Epithelial cell of proximal tubule (primary cell): ENCODE measurements around the gene PROX1. TPM values are rescaled to one million over a fixed set of nuclear protein-coding genes. Genes with fewer than 3 reads are reported as not detected.
"Not testable (repeated sequence)": the region's sequence is repeated elsewhere in the genome, so short reads cannot be mapped to it uniquely, and the experiment has no call there.

Source experiments
- DNase-seq: peaks from one replicate; pipeline ENCODE4 v3.0.0-alpha.2; 2011; ENCODE audit warnings: low read depth
- H3K4me3 ChIP-seq: 2 replicates; pipeline ENCODE4 v1.5.1; 2011; ENCODE audit warnings: low read depth, mild to moderate bottlenecking, low read length
- total RNA-seq: library from RNA; depleted of rRNA; stranded (reverse); fragments of >200 nt; gene quantifications from 2 replicates; pipeline ENCODE4 v1.2.3, GENCODE V29; 2015
- TF ChIP-seq, protein P1 (sequence below): conservative IDR thresholded peaks from 2 replicates; pipeline ENCODE4 v1.5.1; 2012; ENCODE audit warnings: low read depth, mild to moderate bottlenecking, low read length

Gene PROX1
- total RNA-seq, 1 donor from 2014 or later: 0.06 TPM

DNA sequence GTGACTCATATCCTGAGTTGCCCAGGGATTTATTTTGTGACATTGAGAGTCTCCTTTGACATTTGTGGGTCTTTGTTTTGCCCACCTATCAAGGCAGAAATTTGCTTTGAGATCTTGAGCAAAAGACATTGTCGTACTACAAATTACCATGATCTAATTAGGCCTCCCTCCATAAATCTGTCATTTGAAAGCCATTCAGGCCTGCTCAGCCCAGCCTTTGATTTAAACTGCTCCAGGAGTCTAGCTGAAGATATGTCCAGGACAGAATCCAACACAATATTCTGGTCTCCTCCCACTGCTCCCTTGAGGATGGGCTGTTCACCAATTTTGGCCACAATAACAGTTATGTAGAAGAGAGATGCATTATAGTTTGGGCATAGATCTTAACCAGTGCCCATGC is 86.7 kb downstream of the PROX1 start:
- DNase-seq: no peak
- TF ChIP-seq, protein P1, sequence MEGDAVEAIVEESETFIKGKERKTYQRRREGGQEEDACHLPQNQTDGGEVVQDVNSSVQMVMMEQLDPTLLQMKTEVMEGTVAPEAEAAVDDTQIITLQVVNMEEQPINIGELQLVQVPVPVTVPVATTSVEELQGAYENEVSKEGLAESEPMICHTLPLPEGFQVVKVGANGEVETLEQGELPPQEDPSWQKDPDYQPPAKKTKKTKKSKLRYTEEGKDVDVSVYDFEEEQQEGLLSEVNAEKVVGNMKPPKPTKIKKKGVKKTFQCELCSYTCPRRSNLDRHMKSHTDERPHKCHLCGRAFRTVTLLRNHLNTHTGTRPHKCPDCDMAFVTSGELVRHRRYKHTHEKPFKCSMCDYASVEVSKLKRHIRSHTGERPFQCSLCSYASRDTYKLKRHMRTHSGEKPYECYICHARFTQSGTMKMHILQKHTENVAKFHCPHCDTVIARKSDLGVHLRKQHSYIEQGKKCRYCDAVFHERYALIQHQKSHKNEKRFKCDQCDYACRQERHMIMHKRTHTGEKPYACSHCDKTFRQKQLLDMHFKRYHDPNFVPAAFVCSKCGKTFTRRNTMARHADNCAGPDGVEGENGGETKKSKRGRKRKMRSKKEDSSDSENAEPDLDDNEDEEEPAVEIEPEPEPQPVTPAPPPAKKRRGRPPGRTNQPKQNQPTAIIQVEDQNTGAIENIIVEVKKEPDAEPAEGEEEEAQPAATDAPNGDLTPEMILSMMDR: no peak
- H3K4me3 ChIP-seq: no peak overlapping the region

DNA sequence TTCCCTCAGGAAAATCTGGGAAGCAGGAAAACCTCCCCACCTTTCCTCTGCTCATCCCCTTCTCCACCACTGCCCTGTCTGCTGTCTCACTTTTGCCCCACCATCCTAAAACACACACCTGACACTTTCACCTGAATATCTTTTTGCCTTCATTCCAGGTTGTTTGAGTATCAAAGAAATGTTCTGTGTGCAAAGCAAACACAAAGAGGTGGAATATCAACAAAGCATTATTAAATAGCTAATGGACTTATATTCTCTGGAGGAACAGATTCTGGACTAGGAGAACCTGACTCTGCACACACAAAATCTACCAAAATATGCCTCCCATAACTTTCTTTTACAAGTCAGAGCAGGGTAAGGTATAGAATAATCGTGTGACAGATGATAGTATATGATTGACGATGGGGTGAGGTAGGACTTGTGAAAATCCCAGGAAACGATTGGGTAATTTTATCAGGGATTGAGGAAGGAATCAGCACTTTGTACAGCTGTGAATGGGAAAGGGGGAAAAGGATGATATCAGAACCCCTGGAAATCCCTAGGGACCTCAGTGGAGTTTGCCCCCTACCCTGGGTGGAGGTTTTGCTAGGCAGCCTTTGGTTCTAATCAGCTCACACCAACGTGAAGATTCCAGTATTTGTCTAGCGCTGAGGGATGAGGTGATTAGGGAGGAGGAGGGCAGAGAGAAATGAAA is 87.7 kb downstream of the PROX1 start:
- no peak overlapping the region for H3K4me3 ChIP-seq
- no peak for DNase-seq
- TF ChIP-seq, protein P1: no peak

DNA sequence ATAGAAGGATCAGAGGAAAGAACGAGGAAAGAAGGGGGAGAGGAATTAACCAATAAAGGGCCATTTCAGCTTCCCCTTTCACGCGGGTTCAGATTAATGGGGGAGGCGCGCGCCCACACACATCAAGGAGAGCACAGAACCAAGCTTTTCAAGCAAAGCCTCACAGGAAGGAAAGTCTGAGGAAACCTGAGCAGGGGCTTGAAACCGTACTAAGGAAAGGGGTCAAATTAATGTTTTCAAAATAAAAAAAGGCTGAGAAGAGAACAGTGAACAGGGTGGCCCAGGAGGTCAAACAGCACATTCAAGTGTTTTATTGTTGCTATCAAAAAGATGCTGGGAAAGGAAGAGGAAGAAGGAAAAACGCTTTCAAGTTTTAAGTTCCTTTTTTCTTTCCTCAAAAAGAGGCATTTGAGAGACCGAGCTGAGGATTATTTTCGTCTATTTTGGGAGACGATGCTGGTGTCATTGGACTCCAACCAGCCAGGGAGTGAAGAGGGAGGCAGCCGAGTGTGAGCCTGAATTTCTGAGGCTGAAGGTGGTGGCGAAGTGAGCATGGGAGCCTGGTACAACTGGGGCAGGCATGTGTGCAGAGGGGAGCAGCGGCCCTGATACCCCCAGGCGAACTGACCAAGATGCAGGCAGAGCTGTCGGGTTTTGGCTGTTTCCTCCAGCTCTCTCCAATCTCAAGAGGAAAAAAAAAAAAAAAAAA is 88.4 kb downstream of the PROX1 start:
- DNase-seq: no peak
- TF ChIP-seq, protein P1: no peak
- H3K4me3 ChIP-seq: no peak overlapping the region

DNA sequence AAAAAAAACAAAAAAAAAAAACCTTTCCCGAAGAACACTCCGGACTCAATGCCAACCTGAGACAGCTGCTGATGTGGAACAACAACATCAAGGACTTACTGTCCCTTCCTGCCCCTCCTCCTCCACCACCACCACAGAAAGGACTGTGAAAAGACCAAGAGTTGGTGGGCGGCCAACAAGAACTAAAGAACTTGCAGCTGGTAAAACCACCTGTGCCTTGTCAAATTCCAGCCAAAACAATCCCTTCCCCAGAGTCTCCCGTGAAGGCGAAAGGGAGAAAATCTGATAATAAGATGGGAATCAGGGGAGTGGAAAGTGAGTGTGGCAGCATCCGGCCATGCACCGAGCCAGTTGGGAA is 88.9 kb downstream of the PROX1 start:
- no peak overlapping the region for H3K4me3 ChIP-seq
- TF ChIP-seq, protein P1: no peak
- no peak for DNase-seq

DNA sequence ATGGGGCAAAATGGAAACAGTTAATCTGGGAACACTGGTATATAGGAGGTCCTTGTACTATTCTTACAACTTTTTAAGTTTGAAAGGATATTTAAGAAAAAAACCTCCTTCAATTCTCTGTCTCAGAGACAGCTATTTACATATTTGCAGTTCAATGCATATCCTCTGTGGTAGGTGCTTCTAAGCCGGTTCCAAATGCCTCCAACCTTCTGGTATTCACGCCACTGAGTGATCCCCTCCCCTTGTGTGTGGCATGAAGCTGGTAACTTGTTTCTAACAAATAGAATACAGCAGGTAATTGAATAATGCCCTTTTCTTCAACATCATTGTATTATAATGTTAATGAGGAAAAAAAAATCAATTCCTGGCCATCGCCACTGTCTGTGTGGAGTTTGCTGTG is 91.2 kb downstream of the PROX1 start:
- no peak overlapping the region for H3K4me3 ChIP-seq
- TF ChIP-seq, protein P1: no peak
- no peak for DNase-seq

DNA sequence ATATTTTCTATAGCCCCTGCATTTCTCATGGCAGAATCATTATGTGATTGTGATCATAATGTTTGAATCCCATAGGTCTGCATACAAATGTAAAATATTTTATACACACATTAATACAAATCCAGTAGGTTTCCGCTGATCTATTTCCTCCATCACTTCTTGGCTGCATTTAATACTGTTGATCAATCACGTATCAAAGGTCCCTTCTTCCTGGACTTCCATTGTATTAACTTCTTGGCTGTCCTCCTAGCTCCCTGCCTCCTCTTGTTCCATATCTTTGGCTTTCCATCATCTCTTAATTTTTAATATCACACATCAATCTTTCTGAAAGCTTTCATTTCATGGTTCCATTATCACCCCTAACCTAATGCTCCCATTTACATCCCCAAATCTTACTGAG is 97.6 kb downstream of the PROX1 start:
- no peak overlapping the region for H3K4me3 ChIP-seq
- no peak for DNase-seq
- TF ChIP-seq, protein P1: no peak

DNA sequence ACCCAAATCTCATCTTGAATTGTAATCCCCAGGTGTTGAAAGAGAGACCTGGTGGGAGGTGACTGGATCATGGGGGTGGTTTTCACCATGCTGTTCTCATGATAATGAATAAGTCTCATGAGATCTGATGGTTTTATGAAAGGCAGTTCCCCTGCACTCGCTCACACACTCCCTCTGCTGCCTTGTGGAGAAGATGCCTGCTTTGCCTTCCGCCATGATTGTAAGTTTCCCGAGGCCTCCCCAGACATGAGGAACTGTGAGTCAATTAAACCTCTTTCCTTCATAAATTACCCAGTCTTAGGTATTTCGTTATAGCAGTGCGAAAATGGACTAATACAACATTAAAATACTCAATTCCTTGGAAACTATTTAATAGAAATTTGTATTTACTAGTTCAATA is 99.2 kb downstream of the PROX1 start:
- H3K4me3 ChIP-seq: no peak overlapping the region
- TF ChIP-seq, protein P1: no peak
- DNase-seq: no peak

DNA sequence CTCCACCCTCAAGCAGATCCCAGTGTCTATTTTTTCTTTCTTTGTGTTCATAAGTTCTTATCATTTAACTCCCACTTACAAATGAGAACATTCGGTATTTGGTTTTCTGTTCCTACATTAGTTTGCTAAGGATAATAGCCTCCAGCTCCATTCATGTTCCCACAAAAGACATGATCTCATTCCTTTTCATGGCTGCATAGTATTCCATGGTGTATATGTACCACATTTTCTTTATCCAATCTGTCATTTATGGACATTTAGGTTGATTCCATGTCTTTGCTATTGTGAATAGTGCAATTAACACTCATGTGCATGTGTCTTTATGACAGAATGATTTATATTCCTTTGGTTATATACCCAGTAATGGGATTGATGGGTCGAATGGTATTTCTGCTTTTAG is 101.2 kb downstream of the PROX1 start:
- not testable (repeated sequence) for DNase-seq, H3K4me3 ChIP-seq
